NOMO-1 treated with DMSO at 0.1 percent for 48 hours (cell line): ENCODE data around the gene LGALS14.
A peak's percentile ranks its signal among the peaks of the same experiment; 100 is the strongest.

Source experiments
- DNase-seq: peaks from one replicate; lab custom pipeline; 2025; ENCODE audit not compliant: unreplicated experiment; lab: John Stamatoyannopoulos, UW

The LGALS14 gene

GRCh38 chr19:39740395-39740794, 36.1 kb downstream of the LGALS14 start:
- no peak for DNase-seq

- DNase-seq = peak; percentile 85
These were observed 41.4 kb downstream of the LGALS14 start for GRCh38 chr19:39745643-39746042.

GRCh38 chr19:39746836-39747529, 42.7 kb downstream of the LGALS14 start:
- no peak for DNase-seq

GRCh38 chr19:39749981-39750380, 45.7 kb downstream of the LGALS14 start:
- DNase-seq = no peak

- DNase-seq = no peak
These were observed 48.1 kb downstream of the LGALS14 start for GRCh38 chr19:39752390-39752789.

- DNase-seq = no peak
These were observed 48.5 kb downstream of the LGALS14 start for GRCh38 chr19:39752795-39753194.

- no peak for DNase-seq
These were observed 50.3 kb downstream of the LGALS14 start for GRCh38 chr19:39754544-39754943.

GRCh38 chr19:39754971-39755370, 50.7 kb downstream of the LGALS14 start:
- peak; percentile 30 for DNase-seq
